OCI-LY7 (cell line): Measurements from ENCODE around the gene CDH23.

Experiments used
- CTCF ChIP-seq: fragments of 200-600 bp; sonication (generic); conservative IDR thresholded peaks from 2 replicates; pipeline ENCODE4 v1.5.1; 2014; ENCODE audit warnings: mild to moderate bottlenecking, antibody characterized with exemption, low read length, moderate library complexity, mixed read lengths
- EZH2phosphoT487 ChIP-seq: fragments of 200-600 bp; sonication (generic); IDR thresholded peaks from 2 replicates; pipeline ENCODE4 v1.6.1; 2018; ENCODE audit warnings: low read depth, borderline replicate concordance, mild to moderate bottlenecking, mixed run types, antibody characterized with exemption, low read length, moderate library complexity, mixed read lengths

DNA sequence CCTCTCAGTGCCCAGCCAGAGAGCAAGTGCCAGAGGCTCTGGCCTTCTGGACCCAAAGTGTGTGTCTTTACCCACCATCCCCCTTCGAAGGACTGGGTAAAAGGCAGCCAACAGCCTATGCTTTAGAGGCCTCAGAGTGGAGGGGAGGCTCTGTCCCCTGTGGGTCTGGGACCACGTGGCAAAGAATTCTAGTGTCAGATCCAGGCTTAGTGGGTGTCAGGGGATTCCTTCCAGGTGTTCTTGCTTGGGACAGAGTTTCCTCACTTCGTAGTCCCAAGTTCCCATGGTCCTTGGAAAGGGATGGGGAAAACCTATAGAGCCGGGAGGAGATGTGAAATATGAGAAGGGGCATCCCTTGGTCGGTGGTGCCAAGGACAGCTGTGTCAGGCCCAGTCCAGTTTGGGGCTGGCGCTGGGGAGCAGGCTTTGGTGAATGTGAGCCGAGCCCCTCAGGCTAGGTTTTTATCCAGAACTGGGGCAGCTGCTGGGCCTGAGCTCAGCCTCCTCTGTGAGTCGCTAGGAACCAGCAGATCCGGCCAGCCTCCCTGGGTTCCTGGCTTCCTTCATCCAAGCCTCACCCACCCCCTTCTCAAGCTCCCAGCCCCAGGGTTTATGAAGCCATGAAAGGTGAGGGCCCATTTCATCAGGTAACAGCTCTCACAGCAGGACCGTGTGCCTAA is 251.7 kb downstream of the CDH23 start:
- no peak for TF ChIP-seq CTCF
- no peak for TF ChIP-seq EZH2phosphoT487
